ENCODE measurements around the gene LNPK.
"Not testable (repeated sequence)": the region's sequence is repeated elsewhere in the genome, so short reads cannot be mapped to it uniquely, and the experiment has no call there.

The LNPK gene

GRCh38 chr2:176001916-176002687, at the start of gene LNPK:
Gene LNPK, minus strand, starts transcription at chr2:176002267. Its CDS starts 6,683 bp downstream, at chr2:175995584.
- peak; percentile 90 to 99 (median 93) for DNase-seq

GRCh38 chr2:176039375-176039774, 37.3 kb upstream of the LNPK start:
- intact Hi-C loops (cut with DNase I) = no loop called here
- no peak for DNase-seq

More at GRCh38 chr2:176001916-176002687, at the start of gene LNPK:
- intact Hi-C loops (cut with DNase I) = no loop called here

GRCh38 chr2:176038694-176039093, 36.6 kb upstream of the LNPK start:
- intact Hi-C loops (cut with DNase I) = no loop called here
- DNase-seq = no peak

GRCh38 chr2:176035013-176035691, 33.1 kb upstream of the LNPK start:
- no peak for DNase-seq
- intact Hi-C loops (cut with DNase I) = no loop called here

GRCh38 chr2:176027806-176028205, 25.7 kb upstream of the LNPK start:
- no peak for DNase-seq
- intact Hi-C loops (cut with DNase I) = no loop called here

GRCh38 chr2:176025932-176026331, 23.9 kb upstream of the LNPK start:
- intact Hi-C loops (cut with DNase I) = no loop called here

GRCh38 chr2:176024083-176024482, 22.0 kb upstream of the LNPK start:
- DNase-seq = no peak
- intact Hi-C loops (cut with DNase I) = no loop called here

More at GRCh38 chr2:176025932-176026331, 23.9 kb upstream of the LNPK start:
- DNase-seq = no peak

- DNase-seq = no peak
- intact Hi-C loops (cut with DNase I) = no loop called here
Observed at GRCh38 chr2:176022048-176022447, 20.0 kb upstream of the LNPK start.

GRCh38 chr2:176020400-176020799, 18.3 kb upstream of the LNPK start:
- intact Hi-C loops (cut with DNase I) = no loop called here

GRCh38 chr2:176018708-176019107, 16.6 kb upstream of the LNPK start:
- DNase-seq = no peak
- intact Hi-C loops (cut with DNase I) = no loop called here

More at GRCh38 chr2:176020400-176020799, 18.3 kb upstream of the LNPK start:
- DNase-seq = no peak

- DNase-seq = no peak
- intact Hi-C loops (cut with DNase I) = no loop called here
Observed at GRCh38 chr2:176009445-176009844, 7.4 kb upstream of the LNPK start.

- intact Hi-C loops (cut with DNase I) = no loop called here
- no peak for DNase-seq
Observed at GRCh38 chr2:176004934-176005333, 2.9 kb upstream of the LNPK start.

- intact Hi-C loops (cut with DNase I) = no loop called here
Observed at GRCh38 chr2:176003958-176004357, 1.9 kb upstream of the LNPK start.

GRCh38 chr2:176002688-176003210, 682 bp upstream of the LNPK start:
- DNase-seq = peak in 6 of 10 donors; percentile 11 to 84 (median 20)
- intact Hi-C loops (cut with DNase I) = no loop called here

More at GRCh38 chr2:176003958-176004357, 1.9 kb upstream of the LNPK start:
- DNase-seq = no peak

- DNase-seq = peak in 7 of 10 donors; percentile 26 to 86 (median 47)
- intact Hi-C loops (cut with DNase I) = no loop called here
Observed at GRCh38 chr2:176001281-176001915, 669 bp downstream of the LNPK start.

- DNase-seq = no peak
- intact Hi-C loops (cut with DNase I) = no loop called here
Observed at GRCh38 chr2:175999283-175999819, 2.7 kb downstream of the LNPK start.

GRCh38 chr2:175990099-175990498, 12.0 kb downstream of the LNPK start:
- no peak for DNase-seq
- intact Hi-C loops (cut with DNase I) = no loop called here

GRCh38 chr2:175987126-175987525, 14.9 kb downstream of the LNPK start:
- DNase-seq; intact Hi-C loops (cut with DNase I): not testable (repeated sequence)

- no peak for DNase-seq
- intact Hi-C loops (cut with DNase I) = no loop called here
Observed at GRCh38 chr2:175984846-175985245, 17.2 kb downstream of the LNPK start.

- intact Hi-C loops (cut with DNase I) = no loop called here
- DNase-seq = no peak
Observed at GRCh38 chr2:175981551-175981950, 20.5 kb downstream of the LNPK start.

Data from posterior cingulate gyrus (tissue), 11 donors.